ENCODE results near the gene EDC3.
A peak's percentile ranks its signal among the peaks of the same experiment; 100 is the strongest.
"Not testable (repeated sequence)": the region's sequence is repeated elsewhere in the genome, so short reads cannot be mapped to it uniquely, and the experiment has no call there.

The EDC3 gene, protein sequence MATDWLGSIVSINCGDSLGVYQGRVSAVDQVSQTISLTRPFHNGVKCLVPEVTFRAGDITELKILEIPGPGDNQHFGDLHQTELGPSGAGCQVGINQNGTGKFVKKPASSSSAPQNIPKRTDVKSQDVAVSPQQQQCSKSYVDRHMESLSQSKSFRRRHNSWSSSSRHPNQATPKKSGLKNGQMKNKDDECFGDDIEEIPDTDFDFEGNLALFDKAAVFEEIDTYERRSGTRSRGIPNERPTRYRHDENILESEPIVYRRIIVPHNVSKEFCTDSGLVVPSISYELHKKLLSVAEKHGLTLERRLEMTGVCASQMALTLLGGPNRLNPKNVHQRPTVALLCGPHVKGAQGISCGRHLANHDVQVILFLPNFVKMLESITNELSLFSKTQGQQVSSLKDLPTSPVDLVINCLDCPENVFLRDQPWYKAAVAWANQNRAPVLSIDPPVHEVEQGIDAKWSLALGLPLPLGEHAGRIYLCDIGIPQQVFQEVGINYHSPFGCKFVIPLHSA

DNA sequence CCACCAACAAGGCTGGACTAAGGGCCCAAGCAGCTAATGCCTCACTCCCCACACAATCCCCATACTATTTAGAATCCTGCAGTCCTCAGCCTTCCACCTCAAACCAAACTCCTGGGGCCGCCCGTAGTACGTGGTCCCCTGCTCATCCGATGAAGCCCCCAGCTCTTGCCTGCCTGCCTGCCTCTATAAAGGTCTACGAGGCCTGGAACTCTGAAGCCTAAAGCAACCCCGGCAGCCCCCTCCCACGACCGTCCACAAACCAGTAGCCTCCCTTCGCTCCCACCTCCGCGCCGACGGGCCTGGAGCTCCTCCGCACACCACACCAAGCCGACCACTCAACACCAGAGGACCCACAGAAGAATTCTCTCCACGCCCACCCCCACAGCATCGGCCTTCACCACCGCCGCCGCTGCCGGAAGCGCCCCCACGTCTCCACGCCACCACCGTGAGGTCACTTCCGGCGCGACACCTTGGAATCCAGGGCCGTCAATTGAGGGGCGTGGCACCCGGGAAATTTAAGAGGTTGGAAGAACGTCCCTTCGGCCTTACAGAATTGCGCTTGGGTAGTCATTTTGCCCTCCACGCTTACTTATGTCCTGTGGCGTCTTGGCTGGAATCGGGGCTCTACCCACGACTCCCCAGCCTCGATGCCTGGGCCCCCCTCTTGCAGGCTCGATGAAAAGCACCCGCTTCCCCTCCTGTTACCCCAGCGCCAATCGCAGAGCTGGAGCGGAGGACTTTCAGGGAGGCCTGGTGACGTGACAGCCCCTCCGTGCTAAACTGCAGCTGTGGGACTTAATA, at the start of gene EDC3:
EDC3 (minus strand) TSS at position 428 of the 801 bp plus-strand sequence. CDS start 20,900 bp downstream, outside the sequence.
- DNase-seq: peak; percentile 30

DNA sequence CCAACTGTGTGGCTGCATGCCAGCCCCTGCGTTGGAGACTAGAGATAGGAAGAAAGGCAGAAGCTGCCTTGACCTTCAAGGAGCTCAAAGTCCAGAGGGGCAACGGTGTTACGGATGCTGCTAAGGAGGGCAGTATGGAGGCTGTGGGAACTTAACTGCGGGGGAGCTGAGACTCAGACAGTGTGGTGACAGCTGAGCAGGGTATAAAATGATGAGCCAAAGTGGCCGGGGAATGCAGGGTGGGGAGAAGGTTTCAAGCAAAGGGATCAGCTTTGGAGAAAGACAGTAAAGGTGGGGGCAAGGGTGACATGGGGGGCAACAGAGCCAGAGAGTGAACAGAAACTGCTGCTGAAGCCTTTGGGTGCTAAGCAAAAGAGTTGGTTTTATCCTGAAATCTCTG, 46.6 kb upstream of the EDC3 start:
- no peak for DNase-seq

DNA sequence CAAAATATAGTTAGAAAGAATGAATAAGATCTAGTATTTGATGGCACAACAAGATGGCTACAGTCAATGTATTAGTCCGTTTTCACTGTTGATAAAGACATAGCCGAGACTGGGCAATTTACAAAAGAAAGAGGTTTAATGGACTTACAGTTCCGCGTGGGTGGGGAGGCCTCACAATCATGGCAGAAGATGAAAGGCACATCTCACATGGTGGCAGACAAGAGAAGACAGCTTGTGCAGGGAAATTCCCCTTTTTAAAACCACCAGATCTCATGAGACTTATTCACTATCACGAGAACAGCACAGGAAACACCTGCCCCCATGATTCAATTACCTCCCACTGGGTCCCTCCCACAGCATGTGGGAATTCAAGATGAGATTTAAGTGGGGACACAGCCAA, 42.4 kb upstream of the EDC3 start:
- not testable (repeated sequence) for DNase-seq

DNA sequence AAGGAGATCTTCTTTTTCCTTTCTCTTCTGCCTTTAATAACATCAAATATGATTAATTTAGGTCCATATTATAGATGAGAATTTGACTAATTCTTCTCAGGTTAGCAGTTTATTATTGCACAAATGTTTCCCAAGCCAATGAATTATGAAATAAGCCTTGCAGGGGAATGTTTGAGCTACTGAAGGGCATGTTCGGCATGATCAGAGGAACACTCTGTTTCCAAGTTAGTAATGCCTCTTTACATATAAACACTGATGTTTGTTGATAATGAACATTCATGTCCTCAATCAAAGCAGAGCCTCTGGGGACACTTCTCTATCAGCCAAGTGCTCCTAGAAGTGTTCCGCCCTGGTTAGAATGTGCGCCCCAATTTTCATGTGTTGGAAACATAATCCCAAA, 39.5 kb upstream of the EDC3 start:
- DNase-seq: no peak

DNA sequence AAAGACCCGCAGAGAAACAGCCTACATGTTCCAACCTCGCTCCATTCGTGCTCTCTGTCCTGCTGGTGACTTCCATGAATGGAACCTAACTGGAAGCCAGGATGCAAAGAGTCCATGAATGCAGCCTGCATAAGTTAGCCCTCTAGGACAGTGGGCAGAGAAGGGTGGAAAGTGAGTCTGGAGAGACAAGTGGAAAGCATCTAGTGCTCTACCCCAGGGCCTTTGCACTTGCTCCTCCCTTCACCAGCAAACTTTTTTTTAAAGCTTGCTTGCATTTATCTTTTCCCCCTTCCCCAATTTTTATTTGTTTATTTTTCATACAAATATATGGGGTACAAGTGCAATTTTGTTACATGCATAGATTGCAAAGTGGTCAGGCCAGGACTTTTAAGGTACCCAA, 37.4 kb upstream of the EDC3 start:
- no peak for DNase-seq

DNA sequence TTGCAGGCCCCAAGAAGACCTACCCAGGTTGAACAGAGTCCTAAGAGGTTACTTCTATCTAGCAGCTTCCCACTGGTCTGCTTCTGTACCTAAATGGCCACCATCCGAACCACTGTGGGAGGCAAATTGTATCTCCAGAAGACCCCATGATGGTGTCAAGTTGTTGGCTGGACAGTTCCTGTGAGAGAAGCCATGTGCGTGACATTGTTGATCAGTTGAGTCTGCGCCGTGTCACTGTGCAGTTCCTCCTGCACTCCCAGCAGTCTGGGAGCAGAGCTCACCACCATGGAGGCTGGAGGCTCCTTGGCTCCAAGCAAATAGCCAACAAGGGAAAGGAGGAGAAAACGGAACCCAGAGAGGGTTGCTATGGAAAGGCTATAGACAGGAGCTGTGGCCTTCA, 37.0 kb upstream of the EDC3 start:
- no peak for DNase-seq

DNA sequence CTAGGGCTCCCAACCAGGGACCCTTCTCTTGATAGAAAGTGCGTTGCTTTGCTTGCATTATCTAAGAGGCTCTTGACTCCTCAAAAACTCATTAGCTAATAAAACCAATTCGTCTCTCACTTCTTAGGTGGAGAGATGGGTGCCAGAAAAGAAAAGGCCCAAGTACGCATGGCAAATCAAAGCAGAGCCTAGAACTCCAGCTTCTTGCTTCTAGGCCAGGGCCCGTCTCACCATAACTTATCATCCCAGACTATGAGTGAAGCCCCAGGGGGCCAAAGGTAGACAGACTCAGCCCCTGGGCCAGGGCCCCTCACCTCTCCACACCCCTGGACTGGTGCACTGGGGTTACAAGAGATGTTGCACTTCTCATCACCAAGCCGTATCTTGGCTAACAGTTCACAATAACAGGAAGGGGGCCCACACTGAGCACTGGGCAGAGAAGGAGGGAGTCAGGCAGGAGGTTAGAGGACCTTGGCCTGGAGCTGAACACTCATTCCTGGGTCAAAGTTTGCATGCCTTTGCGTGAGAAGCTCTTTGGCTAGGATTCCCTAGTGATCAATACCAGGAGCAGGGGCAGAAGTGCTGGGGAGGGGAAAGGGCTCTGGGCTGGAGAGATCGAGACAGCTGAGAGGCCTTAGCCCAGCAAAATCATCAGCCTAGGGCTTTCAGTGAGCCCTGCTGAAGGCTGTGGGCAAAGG, 34.9 kb upstream of the EDC3 start:
- no peak for DNase-seq

DNA sequence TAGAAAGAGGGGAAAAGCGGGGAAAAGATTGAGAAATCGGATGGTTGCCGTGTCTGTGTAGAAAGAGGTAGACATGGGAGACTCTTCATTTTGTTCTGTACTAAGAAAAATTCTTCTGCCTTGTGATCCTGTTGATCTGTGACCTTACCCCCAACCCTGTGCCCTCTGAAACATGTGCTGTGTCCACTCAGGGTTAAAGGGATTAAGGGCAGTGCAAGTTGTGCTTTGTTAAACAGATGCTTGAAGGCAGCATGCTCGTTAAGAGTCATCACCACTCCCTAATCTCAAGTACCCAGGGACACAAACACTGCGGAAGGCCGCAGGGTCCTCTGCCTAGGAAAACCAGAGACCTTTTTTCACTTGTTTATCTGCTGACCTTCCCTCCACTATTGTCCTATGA, 33.5 kb upstream of the EDC3 start:
- not testable (repeated sequence) for DNase-seq

DNA sequence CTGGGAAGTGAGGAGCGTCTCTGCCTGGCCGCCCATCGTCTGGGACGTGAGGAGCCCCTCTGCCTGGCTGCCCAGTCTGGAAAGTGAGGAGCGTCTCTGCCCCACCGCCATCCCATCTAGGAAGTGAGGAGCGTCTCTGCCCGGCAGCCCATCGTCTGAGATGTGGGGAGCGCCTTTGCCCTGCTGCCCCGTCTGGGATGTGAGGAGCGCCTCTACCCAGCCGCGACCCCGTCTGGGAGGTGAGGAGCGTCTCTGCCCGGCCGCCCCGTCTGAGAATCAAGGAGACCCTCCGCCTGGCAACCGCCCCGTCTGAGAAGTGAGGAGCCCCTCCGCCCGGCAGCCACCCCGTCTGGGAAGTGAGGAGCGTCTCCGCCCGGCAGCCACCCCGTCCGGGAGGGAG, 32.9 kb upstream of the EDC3 start:
- not testable (repeated sequence) for DNase-seq

DNA sequence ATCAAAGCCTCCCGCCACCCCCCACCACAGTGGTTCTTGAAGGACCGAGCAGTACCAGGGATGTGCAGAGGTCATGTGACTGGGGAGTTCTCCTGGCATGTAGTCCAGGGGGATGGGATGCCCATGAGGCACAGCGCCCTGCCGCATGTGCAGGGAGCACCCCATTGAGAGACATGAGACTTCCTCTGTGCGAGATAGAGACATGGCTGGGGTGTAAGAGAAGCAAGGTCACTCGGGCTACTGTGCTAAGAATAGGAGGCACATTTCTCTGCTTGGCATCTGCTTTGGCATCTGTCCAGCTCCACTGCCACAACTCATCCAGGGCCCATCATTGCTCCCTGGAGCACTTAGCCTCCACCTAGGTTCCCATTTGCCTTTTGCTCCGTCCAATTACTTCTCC, 31.9 kb upstream of the EDC3 start:
- DNase-seq: no peak

DNA sequence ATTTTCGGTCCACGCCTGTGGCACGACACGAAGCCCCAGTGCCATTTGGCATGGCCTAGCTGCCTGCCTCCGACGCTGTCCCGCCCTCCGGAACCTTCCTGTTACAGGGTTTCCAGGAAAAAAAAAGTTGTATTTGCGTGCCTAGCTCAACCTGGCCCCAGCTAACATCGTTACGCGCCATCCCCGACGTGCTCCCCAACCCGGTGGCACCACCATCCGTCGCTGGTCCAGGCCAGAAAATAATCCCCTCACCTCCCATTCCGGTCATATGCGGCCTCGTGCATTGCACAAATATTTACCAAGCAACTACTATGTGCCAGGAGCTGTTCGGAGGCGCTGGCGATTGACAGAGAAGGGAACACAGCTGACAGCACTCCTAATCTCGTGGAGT, 30.9 kb upstream of the EDC3 start:
- no peak for DNase-seq

DNA sequence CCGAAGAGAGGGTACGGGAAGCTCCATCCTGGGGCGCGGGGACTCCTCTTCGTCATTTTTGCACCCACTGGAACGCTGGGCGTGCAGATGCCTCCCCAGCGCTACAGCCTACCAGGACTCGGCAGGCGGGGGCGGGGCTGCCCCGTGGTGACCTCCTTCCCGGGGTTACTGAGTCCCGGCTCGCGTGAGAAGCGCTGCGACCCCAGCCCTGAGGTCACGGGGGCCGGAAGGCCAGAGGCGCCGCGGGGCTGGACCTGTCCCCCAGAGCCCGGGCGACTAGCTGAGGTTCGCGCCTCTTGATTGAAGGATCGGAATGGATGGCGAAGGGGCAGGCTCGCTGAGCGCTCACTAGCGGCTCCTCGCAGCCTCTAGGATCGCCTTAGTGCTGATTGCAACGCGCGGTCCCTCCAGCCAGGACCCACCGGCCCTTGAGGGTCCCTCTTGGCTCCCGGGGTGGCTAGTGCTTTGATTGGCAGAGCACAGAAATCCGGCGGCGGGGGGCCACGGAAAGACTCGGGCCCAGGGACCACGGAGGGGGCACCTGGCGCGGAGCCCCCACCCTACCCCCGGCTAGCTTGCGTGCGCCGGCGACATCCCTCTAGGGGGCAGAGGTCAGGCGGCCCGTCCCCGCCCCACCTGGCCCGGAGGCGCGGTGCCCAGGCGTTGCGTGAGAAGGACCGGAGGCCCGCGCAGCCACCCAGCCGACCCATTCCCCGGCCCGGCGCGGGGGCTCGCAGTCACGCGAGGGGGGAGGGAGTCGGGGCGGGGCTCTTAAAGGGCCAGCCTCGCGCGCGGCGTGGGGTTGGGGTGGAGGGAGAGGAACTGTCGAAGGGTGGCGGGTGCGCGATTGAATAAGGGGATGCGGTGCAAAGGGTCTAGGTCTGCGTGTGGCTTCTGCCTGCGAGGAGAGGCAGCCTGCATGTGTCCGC, 30.3 kb upstream of the EDC3 start:
- no peak for DNase-seq

DNA sequence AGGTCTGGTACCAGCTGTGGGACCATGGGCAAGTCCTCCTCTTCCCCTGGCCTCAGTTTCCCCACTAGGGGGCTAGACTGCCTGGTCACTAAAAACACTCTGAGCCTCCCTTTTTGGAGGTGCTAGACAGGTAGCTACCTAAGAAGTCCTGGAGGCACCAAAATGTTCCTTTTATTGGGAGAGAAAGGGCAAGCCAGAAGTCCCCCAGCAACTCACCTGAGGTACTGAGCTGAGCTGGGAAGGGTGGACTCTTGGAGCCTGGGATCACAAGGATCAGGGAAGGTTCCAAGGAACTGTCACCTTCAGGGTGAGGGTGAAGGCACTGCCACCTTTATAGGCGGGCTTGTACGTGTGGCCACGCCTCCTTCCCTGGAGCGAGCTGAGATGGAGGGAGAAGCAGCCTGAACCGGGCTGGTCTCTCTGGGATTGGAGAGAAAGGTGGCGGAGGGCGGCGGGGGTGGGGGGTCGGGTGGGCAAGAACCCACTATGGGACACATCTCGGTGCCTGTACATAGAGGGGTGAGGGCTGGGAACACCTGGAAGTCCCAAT, 29.5 kb upstream of the EDC3 start, which contains the start of gene CYP1A1:
CYP1A1 (minus strand) TSS at position 304 of the 550 bp plus-strand sequence. CDS start 2,431 bp downstream, outside the sequence.
- no peak for DNase-seq

DNA sequence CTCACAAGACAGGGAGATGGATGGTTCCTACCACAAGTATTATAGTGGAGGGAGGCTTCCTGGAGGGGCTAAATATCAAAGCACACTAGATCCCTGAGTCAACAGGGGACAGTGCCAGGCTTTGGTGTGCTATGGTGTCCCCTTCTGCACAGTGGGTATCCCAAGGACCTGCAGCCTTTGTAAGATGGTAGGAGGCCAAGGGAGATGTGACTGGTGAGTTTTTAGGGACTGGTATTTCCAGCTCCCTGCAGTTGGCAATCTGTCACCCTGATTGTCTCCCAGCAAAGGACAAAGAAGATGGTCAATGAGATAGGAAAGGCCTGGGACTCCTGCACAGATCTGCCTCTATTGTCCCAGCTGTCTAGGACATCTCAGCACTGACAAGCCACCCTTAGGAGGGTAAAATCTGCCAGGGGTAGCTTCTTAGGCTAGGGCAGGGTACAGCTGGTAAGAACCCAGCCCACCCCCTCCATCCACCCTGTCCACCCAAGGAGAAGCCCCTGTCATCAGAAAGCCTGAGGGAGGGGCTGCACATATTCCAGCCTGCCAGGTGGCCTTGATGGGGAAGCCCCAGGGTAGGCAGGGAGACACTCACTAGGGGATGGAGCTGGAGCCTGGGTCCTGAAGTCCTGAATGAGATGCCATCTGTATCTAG, 28.9 kb upstream of the EDC3 start:
- no peak for DNase-seq

DNA sequence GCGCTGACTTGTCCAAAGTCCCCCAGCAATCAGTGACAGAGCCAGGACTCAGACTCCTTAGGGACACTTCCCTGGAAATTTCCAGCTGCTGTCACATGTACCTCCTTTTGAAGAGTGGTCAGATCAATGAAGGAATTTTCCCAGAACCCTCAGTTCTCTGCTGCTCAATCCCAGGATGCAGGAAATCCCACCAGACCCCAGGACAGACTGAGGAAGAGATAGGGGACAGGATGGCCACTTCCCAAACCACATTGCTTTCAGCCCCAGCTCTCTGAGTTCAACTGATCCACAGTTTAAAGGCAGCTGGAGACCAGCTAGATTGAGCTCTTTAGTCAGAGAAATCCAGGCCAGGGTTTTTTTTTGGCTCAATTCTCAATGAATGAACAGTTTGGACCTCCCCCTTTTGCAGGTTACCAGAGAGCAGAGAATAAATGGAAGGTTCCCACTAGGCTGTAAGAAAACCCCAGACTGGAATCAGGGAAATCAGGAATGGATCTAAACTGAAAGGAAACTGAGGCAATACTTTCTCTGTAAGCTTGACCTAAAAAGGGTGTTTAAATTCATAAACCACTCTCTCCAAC, 28.0 kb upstream of the EDC3 start:
- peak; percentile 45 for DNase-seq

DNA sequence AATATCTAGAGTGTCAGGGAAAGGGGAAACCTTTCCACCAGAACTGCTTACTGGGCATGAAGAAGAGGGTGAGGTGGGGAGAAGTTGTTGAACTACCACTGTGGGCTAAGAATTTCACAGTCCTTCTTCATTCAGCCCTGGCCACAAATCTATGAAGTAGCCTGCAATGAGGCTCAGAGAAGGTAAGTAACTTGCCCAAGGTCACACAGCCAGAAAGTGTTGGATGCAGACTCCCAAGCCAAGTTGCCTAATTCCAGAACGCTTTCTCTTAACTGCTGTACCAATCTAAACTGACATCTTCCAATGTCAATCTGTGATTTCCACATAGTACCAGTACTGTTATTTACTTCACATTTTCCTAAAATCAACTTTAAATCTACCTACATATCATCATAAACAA, 27.4 kb upstream of the EDC3 start:
- no peak for DNase-seq

DNA sequence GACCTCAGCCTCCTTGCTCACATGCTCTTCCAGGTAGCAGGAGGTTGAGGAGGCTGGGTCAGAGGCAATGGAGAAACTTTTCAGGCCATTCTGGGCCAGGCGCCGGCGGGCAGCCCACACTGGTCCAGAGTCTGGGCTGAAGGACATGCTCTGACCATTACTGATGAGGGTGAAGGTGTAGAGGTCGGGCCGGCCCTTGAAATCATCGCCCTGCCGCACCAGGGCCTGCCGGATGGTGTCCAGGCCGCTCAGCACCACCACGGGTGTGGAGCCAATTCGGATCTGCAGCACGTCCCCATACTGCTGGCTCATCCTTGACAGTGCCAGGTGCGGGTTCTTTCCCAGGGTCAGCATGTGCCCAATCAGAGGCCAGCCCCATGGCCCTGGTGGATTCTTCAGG, 26.8 kb upstream of the EDC3 start:
- no peak for DNase-seq

DNA sequence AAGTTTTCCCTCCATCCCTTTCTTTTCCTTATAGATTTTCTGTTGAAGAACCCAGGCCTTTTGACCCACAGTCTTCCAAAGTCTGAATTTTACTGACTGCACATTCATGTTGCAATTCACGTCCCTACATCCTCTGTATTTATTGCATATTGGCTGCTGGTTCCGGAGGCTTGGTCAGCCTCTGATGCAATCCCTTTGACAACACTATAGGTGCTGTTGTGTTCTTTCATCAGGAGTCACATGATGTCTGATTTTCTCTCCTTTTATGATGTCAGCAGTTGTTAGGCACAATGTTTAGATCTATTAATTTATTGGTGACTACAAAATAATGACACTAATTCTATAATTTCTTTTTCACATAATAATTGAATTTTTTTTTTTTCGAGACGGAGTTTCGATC, 20.8 kb upstream of the EDC3 start:
- DNase-seq: no peak

DNA sequence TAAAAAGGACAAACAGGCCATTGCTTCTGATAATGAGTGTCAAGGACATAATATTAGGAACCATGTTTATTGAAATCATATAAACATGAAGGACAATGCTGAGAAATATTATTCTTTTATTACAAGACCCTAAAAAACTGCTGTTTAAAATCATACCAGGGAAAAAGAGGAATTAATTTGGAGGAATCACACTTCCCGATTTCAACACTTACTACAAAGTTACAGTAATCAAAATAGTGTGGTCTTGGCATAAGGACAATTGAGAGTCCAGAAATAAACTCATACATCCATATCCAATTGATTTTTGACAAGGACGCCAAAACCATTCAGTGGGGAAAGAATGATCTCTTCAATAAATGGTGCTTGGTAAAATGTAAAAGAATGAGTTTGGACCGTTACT, 16.5 kb upstream of the EDC3 start:
- no peak for DNase-seq

DNA sequence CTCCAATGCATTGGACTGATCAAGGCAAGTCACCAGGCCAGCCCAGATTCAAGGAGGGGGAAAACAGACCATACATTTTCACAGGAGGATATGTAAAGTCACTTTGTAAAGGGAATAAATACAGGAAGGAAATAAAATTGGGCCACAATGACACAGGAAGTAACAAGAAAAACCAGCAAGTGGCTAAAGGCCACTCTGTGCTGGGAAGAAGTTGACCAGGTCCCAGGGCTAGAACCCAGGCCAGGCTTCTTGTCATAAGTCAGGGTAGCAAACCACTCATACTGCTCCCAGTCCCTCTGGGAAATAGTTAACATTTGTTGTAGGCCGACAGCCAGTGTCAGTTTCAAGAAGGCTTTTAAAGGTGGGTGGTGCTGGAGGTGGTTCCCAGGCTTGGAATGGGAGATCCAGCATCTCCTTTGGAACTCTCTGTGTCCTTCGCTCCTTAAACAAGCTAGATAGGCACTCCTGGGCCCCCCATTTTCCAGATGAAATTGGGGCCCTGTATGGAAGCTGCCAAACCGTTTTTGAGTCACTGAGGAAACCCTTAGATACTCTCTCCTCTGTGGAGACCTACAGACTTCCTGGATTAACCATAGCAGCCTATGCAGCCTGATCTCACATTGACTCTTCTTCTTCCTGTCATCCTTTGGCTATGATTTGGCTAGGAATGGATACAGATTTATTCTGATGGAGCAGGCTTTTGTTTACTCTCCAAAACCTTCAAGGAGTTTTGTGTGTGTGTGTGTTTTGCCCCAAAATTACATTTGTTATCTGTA, 14.7 kb upstream of the EDC3 start:
- no peak for DNase-seq

Measured in SHP77 treated with DMSO at 0.1 percent for 48 hours (cell line).